H1 (cell line): ENCODE results near the gene ST7L. TPM values are rescaled to one million over a fixed set of nuclear protein-coding genes. Genes with fewer than 3 reads are reported as not detected.

Experiments used
- CTCF ChIA-PET: fragments of 300-600 bp; sonication (Branson Sonifier 250); formaldehyde crosslinking; loops from one replicate; lab custom pipeline; 2021; ENCODE audit not compliant: partially characterized antibody; lab: Charles Lee
- POLR2A ChIA-PET: fragments of 300-600 bp; sonication (Branson Sonifier 250); formaldehyde crosslinking; loops from one replicate; lab custom pipeline; 2021; ENCODE audit warnings: inconsistent platforms; ENCODE audit not compliant: partially characterized antibody; lab: Charles Lee
- DNase-seq, 2 experiments: peaks; one replicate each; pipeline versions ENCODE4 v3.0.0 to v3.0.0-alpha.2; 2010 to 2022; ENCODE audit warnings: low spot score in 2 of 2, low read depth in 1 of 2, mixed read lengths in 1 of 2
- FAIRE-seq: peaks from 2 replicates; lab custom pipeline; 2011; peaks lifted over from hg19 to GRCh38; lab: Jason Lieb, UNC
- H2AFZ ChIP-seq: 2 replicates; pipeline ENCODE4 v1.8.1; 2012; ENCODE audit warnings: low read length, inconsistent platforms
- H2AK5ac ChIP-seq: 2 replicates; pipeline ENCODE4 v1.6.1; 2013; ENCODE audit warnings: low read depth, low read length
- H2BK120ac ChIP-seq: replicated peaks from 2 replicates; pipeline ENCODE3; 2013; ENCODE audit warnings: low read depth, low read length, inconsistent platforms
- H2BK12ac ChIP-seq: 2 replicates; pipeline ENCODE4 v1.6.1; 2013; ENCODE audit warnings: low read depth, low read length
- H2BK15ac ChIP-seq: 2 replicates; pipeline ENCODE4 v1.6.1; 2013; ENCODE audit warnings: low read length
- H2BK20ac ChIP-seq: 2 replicates; pipeline ENCODE4 v1.6.1; 2013; ENCODE audit warnings: low read length
- H2BK5ac ChIP-seq: 2 replicates; pipeline ENCODE4 v1.6.1; 2013; ENCODE audit warnings: low read depth, low read length
- H3K14ac ChIP-seq: 2 replicates; pipeline ENCODE4 v1.6.1; 2013; ENCODE audit warnings: inconsistent platforms; ENCODE audit not compliant: insufficient read length
- H3K18ac ChIP-seq: 2 replicates; pipeline ENCODE4 v1.6.1; 2013; ENCODE audit warnings: low read length; ENCODE audit errors: extremely low read depth
- H3K23ac ChIP-seq: 2 replicates; pipeline ENCODE4 v1.6.1; 2013; ENCODE audit warnings: inconsistent platforms; ENCODE audit not compliant: insufficient read length
- H3K23me2 ChIP-seq: 2 replicates; pipeline ENCODE4 v1.6.1; 2013; ENCODE audit warnings: low read depth, low read length
- H3K27ac ChIP-seq: 2 replicates; pipeline ENCODE4 v1.6.1; 2011; ENCODE audit warnings: low read depth, low read length, inconsistent platforms
- H3K27me3 ChIP-seq, 4 experiments: replicated peaks in 1 of 4; 1 replicate in 1 of 4; 2 replicates in 3 of 4; pipeline versions ENCODE4 v1.6.1 to v1.8.1; 2011 to 2013; ENCODE audit warnings: low read length in 3 of 4, mild to moderate bottlenecking in 3 of 4, inconsistent platforms in 2 of 4, mixed read lengths in 2 of 4, moderate library complexity in 1 of 4; ENCODE audit not compliant: control insufficient read depth in 3 of 4, insufficient read depth in 3 of 4; ENCODE audit errors: extremely low read depth in 1 of 4
- H3K36me3 ChIP-seq, 4 experiments: 2 replicates each; pipeline versions ENCODE4 v1.6.1 to v1.8.1; 2011 to 2013; ENCODE audit warnings: mild to moderate bottlenecking in 4 of 4, low read length in 3 of 4, moderate library complexity in 2 of 4, control low read depth in 1 of 4, inconsistent platforms in 1 of 4; ENCODE audit not compliant: insufficient read depth in 4 of 4, control insufficient read depth in 2 of 4
- H3K4ac ChIP-seq: replicated peaks from 2 replicates; pipeline ENCODE3; 2013; ENCODE audit warnings: low read length, low read depth, mixed read lengths, inconsistent platforms; ENCODE audit not compliant: insufficient read length
- H3K4me1 ChIP-seq, 4 experiments: replicated peaks in 1 of 4; 1 replicate in 1 of 4; 2 replicates in 3 of 4; pipeline versions ENCODE4 v1.6.1 to v1.8.1; 2011 to 2013; ENCODE audit warnings: low read length in 3 of 4, inconsistent platforms in 2 of 4, mixed read lengths in 1 of 4; ENCODE audit not compliant: insufficient read depth in 4 of 4, control insufficient read depth in 3 of 4
- H3K4me2 ChIP-seq, 2 experiments: 2 replicates each; pipeline versions ENCODE4 v1.6.1 to v1.8.1; 2011 to 2013; ENCODE audit warnings: low read depth in 2 of 2, low read length in 2 of 2, control low read depth in 1 of 2, inconsistent platforms in 1 of 2, mild to moderate bottlenecking in 1 of 2; ENCODE audit not compliant: insufficient read depth in 1 of 2
- H3K4me3 ChIP-seq, 4 experiments: fragments of 200-600, 300-600 bp in 1 of 4; sonication (generic), shearing (Covaris generic), sonication (Bioruptor Twin) in 1 of 4; 2 replicates each; pipeline versions ENCODE4 v1.5.1 to v1.8.1; 2011 to 2016; ENCODE audit warnings: low read length in 4 of 4, low read depth in 3 of 4, control low read depth in 2 of 4, inconsistent platforms in 2 of 4, mild to moderate bottlenecking in 2 of 4, mixed read lengths in 1 of 4, moderate library complexity in 1 of 4; ENCODE audit not compliant: insufficient read depth in 2 of 4; ENCODE audit errors: extremely low read depth in 1 of 4
- H3K56ac ChIP-seq: replicated peaks from 2 replicates; pipeline ENCODE3; 2013; ENCODE audit warnings: low read depth, mild to moderate bottlenecking, mixed read lengths, low read length, inconsistent platforms; ENCODE audit not compliant: insufficient read length
- H3K79me1 ChIP-seq: 2 replicates; pipeline ENCODE4 v1.6.1; 2013; ENCODE audit warnings: low read depth, low read length, control low read depth
- H3K79me2 ChIP-seq, 2 experiments: 2 replicates each; pipeline versions ENCODE4 v1.6.1 to v1.8.1; 2012 to 2013; ENCODE audit warnings: low read length in 2 of 2, mild to moderate bottlenecking in 2 of 2, inconsistent platforms in 1 of 2; ENCODE audit not compliant: insufficient read depth in 2 of 2, control insufficient read depth in 1 of 2
- H3K9ac ChIP-seq, 4 experiments: replicated peaks in 1 of 4; 1 replicate in 1 of 4; 2 replicates in 3 of 4; pipeline versions ENCODE4 v1.6.1 to v1.8.1; 2011 to 2013; ENCODE audit warnings: low read depth in 3 of 4, low read length in 3 of 4, control low read depth in 2 of 4, mild to moderate bottlenecking in 2 of 4, moderate library complexity in 2 of 4, inconsistent platforms in 1 of 4; ENCODE audit errors: extremely low read depth in 1 of 4
- H3K9me3 ChIP-seq, 2 experiments: 2 replicates each; pipeline versions ENCODE4 v1.6.1 to v1.8.1; 2012 to 2013; ENCODE audit warnings: mild to moderate bottlenecking in 2 of 2, moderate library complexity in 2 of 2, control low read depth in 1 of 2, inconsistent platforms in 1 of 2, low read depth in 1 of 2, low read length in 1 of 2, mixed read lengths in 1 of 2; ENCODE audit not compliant: insufficient read depth in 2 of 2
- H4K20me1 ChIP-seq, 2 experiments: replicated peaks in 1 of 2; 2 replicates each; pipeline versions ENCODE3 to v1.8.1; 2011 to 2013; ENCODE audit warnings: inconsistent platforms in 2 of 2, low read length in 2 of 2, mild to moderate bottlenecking in 1 of 2; ENCODE audit not compliant: insufficient read depth in 2 of 2, control insufficient read depth in 1 of 2
- H4K5ac ChIP-seq: 2 replicates; pipeline ENCODE4 v1.6.1; 2013; ENCODE audit warnings: low read length, low read depth, mixed read lengths, inconsistent platforms; ENCODE audit not compliant: insufficient read length
- H4K8ac ChIP-seq: 2 replicates; pipeline ENCODE4 v1.8.0; 2013; ENCODE audit warnings: mild to moderate bottlenecking, moderate library complexity, low read length, inconsistent platforms; ENCODE audit not compliant: insufficient read depth; ENCODE audit errors: extremely low read depth
- H4K91ac ChIP-seq: replicated peaks from 2 replicates; pipeline ENCODE3; 2013; ENCODE audit warnings: low read length, mixed read lengths, inconsistent platforms; ENCODE audit not compliant: insufficient read length
- EGR1 ChIP-seq: IDR thresholded peaks from 2 replicates; pipeline ENCODE4 v1.6.1; 2011; ENCODE audit warnings: low read depth, low read length, borderline replicate concordance
- EP300 ChIP-seq, 2 experiments: IDR thresholded peaks; 1 replicate in 1 of 2; 2 replicates in 1 of 2; pipeline ENCODE4 v1.6.1; 2011 to 2012; ENCODE audit warnings: low read depth in 2 of 2, low read length in 2 of 2, mild to moderate bottlenecking in 2 of 2, borderline replicate concordance in 1 of 2, inconsistent platforms in 1 of 2, moderate library complexity in 1 of 2
- HDAC6 ChIP-seq: IDR thresholded peaks from one replicate; pipeline ENCODE4 v1.7.1; 2012; ENCODE audit warnings: low read depth, mild to moderate bottlenecking, inconsistent platforms, low read length, moderate library complexity
- POU5F1 ChIP-seq: IDR thresholded peaks from 2 replicates; pipeline ENCODE4 v1.6.1; 2011; ENCODE audit warnings: low read depth, mild to moderate bottlenecking, low read length, moderate library complexity
- SUZ12 ChIP-seq: fragments of 200-600 bp; sonication (generic); IDR thresholded peaks from 2 replicates; pipeline ENCODE4 v1.6.1; 2012; ENCODE audit warnings: mild to moderate bottlenecking, inconsistent platforms, low read length, moderate library complexity, mixed read lengths
- TCF12 ChIP-seq: IDR thresholded peaks from 2 replicates; pipeline ENCODE4 v1.6.1; 2011; ENCODE audit warnings: low read depth, mild to moderate bottlenecking, low read length
- WGBS, 2 experiments: shearing (Covaris generic) in 1 of 2; methylation state at CpG; one replicate each; pipeline versions ENCODE4 v1.1.6 to v1.1.7; 2013 to 2015; ENCODE audit warnings: low lambda C conversion rate in 2 of 2, mixed read lengths in 2 of 2, inconsistent platforms in 1 of 2, low coverage in 1 of 2, missing lambda C conversion rate in 1 of 2; ENCODE audit not compliant: insufficient replicate concordance in 2 of 2, insufficient coverage in 1 of 2, insufficient read length in 1 of 2; ENCODE audit errors: extremely low coverage in 1 of 2, missing lambda C conversion rate in 1 of 2; 5-methylcytosine and 5-hydroxymethylcytosine counted together
- polyA plus RNA-seq, 7 experiments: library from polyadenylated mRNA; depleted of rRNA in 3 of 7; stranded (reverse) in 5 of 7; unstranded in 2 of 7; fragments of >200 nt in 5 of 7; fragments of 200-250 nt in 2 of 7; gene quantifications; 1 replicate in 5 of 7; 2 replicates in 1 of 7; 4 replicates in 1 of 7; pipeline versions ENCODE4 v1.2.1 to v1.2.3, GENCODE V29; 2011 to 2013; ENCODE audit warnings: missing spikeins in 2 of 7, mixed read lengths in 2 of 7
- total RNA-seq: library from RNA; stranded (reverse); fragmentation: NEBNext Ultra II Directional; extraction: Animal tissue kit (Norgen Biotek cat#: 25700); gene quantifications from 2 replicates; pipeline ENCODE4 v1.2.1, GENCODE V29; 2021

Gene ST7L
- total and polyA plus RNA-seq, 2 of the 8 experiments (the other 6 are each of a cell fraction or from before 2014, with no cell fraction given) = 9.6 to 16.2 TPM

DNA sequence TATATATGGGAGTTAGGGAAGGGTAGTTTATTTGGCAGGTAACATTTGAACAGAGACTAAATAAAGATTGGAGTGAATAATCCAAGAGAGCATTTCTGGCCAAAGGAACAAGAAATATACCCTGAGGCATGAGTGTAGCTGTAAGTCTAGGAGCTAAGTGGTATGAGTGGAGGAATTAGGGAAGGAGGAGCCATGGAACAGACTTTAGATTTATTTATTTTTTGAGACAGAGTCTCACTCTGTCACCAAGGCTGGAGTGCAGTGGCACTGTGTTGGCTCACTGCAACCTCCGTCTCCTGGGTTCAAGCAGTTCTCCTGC lies 19.1 kb upstream of the ST7L start:
- Histone ChIP-seq H3K4me3 (no peak overlapping the region), H2BK15ac (no peak overlapping the region), H3K9me3 (no peaks in the 10 kb centered on the region), H3K4me1 (no peaks in the 10 kb centered on the region), H2BK20ac (no peak overlapping the region), H2BK5ac (no peak overlapping the region), H3K9ac (no peak overlapping the region), H2BK120ac (no peak overlapping the region), H3K14ac (no peak overlapping the region), H3K4ac (no peak overlapping the region), H4K20me1 (peaks cover 1 to 7% of the 10 kb centered on the region in 2 experiments), H2AK5ac (no peak overlapping the region), H3K18ac (no peak overlapping the region), H3K79me1 (no peaks in the 10 kb centered on the region; the same call in 1 of the 2 replicates), H4K8ac (no peak overlapping the region), H3K4me2 (no peak overlapping the region), H3K56ac (no peak overlapping the region), H3K79me2 (peaks cover 5 to 80% of the 10 kb centered on the region in 2 experiments; a peak in 3 of 4 replicates), H2BK12ac (no peak overlapping the region), H3K27ac (no peak overlapping the region), H3K27me3 (no peaks in the 10 kb centered on the region), H3K23ac (no peak overlapping the region), H3K23me2 (no peaks in the 10 kb centered on the region), H3K36me3 (peaks cover 0 to 4% (median 0%) of the 10 kb centered on the region in 4 experiments; a peak in 2 of 8 replicates), H4K91ac (no peak overlapping the region), H4K5ac (no peak overlapping the region), H2AFZ (no peak overlapping the region)
- ChIA-PET CTCF (interaction anchor here (0.9 to 1.9 kb wide), 3 partner anchors 9 to 96 kb away, joined by 3 to 5 read pairs (median 5); no protein-coding TSS in a partner anchor), POLR2A (interaction anchor here (1.3 to 1.5 kb wide), 2 partner anchors 9 to 37 kb away, joined by 3 to 5 read pairs; partner anchors contain the start of gene MOV10)
- no peak for TF ChIP-seq HDAC6
- TF ChIP-seq SUZ12 = no peak
- no peak for TF ChIP-seq POU5F1
- no peak for TF ChIP-seq TCF12
- no peak for TF ChIP-seq EGR1
- no peak for TF ChIP-seq EP300 (IDR thresholded peaks at IDR 0.05; ENCODE audit: borderline replicate concordance in 1 of 2, low read depth in 2 of 2, low read length in 2 of 2)
- FAIRE-seq = no peak
- no peak for DNase-seq
- 86% methylated on average over 1 of the region's 1 CpG; no CpG with 5 or more reads in 1 of the 2 experiments for WGBS, 2 experiments
